GM21825 (cell line): ENCODE data around the gene TERT.

ENCODE experiments used
- ATAC-seq: cut with Tn5 transposase; IDR thresholded peaks from one replicate; pipeline ENCODE4 v1.9.1; 2021; ENCODE audit warnings: mild to moderate bottlenecking, moderate library complexity; ENCODE audit not compliant: unreplicated experiment

TERT gene

GRCh38 chr5:1222621-1223277, 72.1 kb downstream of the TERT start:
- no peak for ATAC-seq

- ATAC-seq: no peak
Observed at GRCh38 chr5:1222147-1222546, 72.7 kb downstream of the TERT start.

GRCh38 chr5:1221721-1222120, 73.1 kb downstream of the TERT start:
- ATAC-seq: no peak

GRCh38 chr5:1220831-1221230, 74.0 kb downstream of the TERT start:
- no peak for ATAC-seq

- ATAC-seq: no peak
Observed at GRCh38 chr5:1220351-1220750, 74.5 kb downstream of the TERT start.

- ATAC-seq: no peak
Observed at GRCh38 chr5:1219768-1220100, 75.1 kb downstream of the TERT start.

GRCh38 chr5:1219098-1219767, 75.6 kb downstream of the TERT start:
- ATAC-seq: no peak

- ATAC-seq: no peak
Observed at GRCh38 chr5:1218351-1219080, 76.4 kb downstream of the TERT start.

- ATAC-seq: no peak
Observed at GRCh38 chr5:1217596-1218206, 77.2 kb downstream of the TERT start.

GRCh38 chr5:1216918-1217295, 78.0 kb downstream of the TERT start:
- ATAC-seq: no peak

GRCh38 chr5:1216211-1216917, 78.5 kb downstream of the TERT start:
- ATAC-seq: no peak

GRCh38 chr5:1215320-1216096, 79.4 kb downstream of the TERT start:
- no peak for ATAC-seq

- no peak for ATAC-seq
Observed at GRCh38 chr5:1214936-1215220, 80.0 kb downstream of the TERT start.

- ATAC-seq: no peak
Observed at GRCh38 chr5:1214163-1214935, 80.5 kb downstream of the TERT start.

GRCh38 chr5:1213508-1214162, 81.2 kb downstream of the TERT start:
- ATAC-seq: no peak

- no peak for ATAC-seq
Observed at GRCh38 chr5:1212881-1213280, 82.0 kb downstream of the TERT start.

GRCh38 chr5:1212271-1212670, 82.6 kb downstream of the TERT start:
- no peak for ATAC-seq

- ATAC-seq: no peak
Observed at GRCh38 chr5:1211701-1212100, 83.2 kb downstream of the TERT start.

GRCh38 chr5:1210832-1211251, 84.0 kb downstream of the TERT start:
- ATAC-seq: no peak
